GM10266 (cell line): ENCODE measurements around the gene BBS10.
"Not testable (repeated sequence)": the region's sequence is repeated elsewhere in the genome, so short reads cannot be mapped to it uniquely, and the experiment has no call there.

Experiments
- DNase-seq: peaks from one replicate; pipeline ENCODE4 v3.0.0; 2012; ENCODE audit errors: extremely low spot score
- TF ChIP-seq, protein P1 (sequence below): IDR thresholded peaks from 2 replicates; pipeline ENCODE4 v1.5.1; 2012; ENCODE audit warnings: mild to moderate bottlenecking, low read depth; ENCODE audit not compliant: control insufficient read depth, insufficient read depth; ENCODE audit errors: missing control alignments

The BBS10 gene

DNA sequence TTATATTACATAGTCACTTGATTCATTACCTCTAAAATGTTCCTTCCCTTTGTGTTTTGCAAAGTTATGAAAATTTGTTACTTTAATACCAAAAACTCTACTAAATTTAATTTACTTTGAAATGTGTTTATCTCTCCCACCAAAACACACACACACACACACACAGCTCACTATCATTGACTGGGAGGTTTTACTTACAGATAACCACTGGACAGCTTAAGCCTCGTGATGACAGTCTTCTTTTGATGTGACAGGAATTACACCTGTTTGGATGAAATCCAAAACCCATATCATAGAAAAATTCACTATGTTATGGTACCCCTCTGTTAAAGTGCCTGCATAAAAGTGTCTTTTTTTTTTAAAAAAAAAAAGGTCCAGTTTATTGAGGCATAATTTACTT is 15.6 kb downstream of the BBS10 start:
- no peak for DNase-seq
- TF ChIP-seq, protein P1, sequence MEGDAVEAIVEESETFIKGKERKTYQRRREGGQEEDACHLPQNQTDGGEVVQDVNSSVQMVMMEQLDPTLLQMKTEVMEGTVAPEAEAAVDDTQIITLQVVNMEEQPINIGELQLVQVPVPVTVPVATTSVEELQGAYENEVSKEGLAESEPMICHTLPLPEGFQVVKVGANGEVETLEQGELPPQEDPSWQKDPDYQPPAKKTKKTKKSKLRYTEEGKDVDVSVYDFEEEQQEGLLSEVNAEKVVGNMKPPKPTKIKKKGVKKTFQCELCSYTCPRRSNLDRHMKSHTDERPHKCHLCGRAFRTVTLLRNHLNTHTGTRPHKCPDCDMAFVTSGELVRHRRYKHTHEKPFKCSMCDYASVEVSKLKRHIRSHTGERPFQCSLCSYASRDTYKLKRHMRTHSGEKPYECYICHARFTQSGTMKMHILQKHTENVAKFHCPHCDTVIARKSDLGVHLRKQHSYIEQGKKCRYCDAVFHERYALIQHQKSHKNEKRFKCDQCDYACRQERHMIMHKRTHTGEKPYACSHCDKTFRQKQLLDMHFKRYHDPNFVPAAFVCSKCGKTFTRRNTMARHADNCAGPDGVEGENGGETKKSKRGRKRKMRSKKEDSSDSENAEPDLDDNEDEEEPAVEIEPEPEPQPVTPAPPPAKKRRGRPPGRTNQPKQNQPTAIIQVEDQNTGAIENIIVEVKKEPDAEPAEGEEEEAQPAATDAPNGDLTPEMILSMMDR = no peak

DNA sequence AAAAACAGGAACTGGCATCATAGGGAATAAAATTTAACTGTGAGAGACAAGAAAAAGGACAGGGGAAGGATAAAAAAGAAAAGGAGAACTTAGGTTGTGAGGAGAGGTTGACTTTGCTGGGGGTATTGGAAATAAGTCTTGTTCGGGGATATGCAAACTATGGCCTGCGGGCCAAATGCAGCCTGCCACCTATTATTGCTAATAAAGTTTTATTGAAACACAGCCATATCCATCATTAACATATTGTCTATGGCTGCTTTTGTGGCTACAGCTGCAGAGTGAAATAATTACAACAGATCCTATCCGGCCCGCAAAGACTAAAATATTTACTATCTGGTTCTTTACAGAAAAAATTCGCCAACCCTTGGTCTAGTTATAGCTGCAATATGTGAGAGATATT is 18.6 kb downstream of the BBS10 start:
- DNase-seq = no peak
- TF ChIP-seq, protein P1 = no peak

DNA sequence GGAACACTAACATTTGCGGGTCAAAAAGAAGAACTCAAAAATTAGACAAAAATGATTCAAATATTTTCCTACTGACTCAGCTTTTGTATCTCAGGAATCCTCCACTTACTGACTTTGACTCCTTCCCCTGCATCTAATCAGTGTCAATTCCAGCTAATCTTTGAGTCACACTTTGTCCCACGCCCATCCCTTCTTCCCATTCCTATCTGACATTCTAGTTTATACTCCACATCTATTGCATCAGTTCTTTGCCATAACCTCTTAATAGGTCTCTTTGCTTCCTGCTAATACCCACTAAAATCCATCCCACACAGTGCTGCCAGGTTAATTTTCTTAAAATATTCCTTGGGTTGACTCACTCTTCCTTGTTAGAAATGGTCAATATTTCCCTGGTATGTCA is 19.1 kb downstream of the BBS10 start:
- TF ChIP-seq, protein P1 = no peak
- DNase-seq = no peak

DNA sequence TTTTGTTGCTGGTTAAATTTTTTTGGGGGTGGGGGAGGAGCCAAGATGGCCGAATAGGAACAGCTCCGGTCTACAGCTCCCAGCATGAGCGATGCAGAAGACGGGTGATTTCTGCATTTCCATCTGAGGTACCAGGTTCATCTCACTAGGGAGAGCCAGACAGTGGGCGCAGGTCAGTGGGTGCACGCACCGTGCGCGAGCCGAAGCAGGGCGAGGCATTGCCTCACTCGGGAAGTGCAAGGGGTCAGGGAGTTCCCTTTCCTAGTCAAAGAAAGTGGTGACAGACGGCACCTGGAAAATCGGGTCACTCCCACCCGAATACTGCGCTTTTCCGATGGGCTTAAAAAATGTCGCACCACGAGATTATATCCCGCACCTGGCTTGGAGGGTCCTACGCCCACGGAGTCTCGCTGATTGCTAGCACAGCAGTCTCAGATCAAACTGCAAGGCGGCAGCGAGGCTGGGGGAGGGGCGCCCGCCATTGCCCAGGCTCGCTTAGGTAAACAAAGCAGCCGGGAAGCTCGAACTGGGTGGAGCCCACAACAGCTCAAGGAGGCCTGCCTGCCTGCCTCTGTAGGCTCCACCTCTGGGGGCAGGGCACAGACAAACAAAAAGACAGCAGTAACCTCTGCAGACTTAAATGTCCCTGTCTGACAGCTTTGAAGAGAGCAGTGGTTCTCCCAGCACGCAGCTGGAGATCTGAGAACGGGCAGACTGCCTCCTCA is 28.5 kb downstream of the BBS10 start:
- DNase-seq = not testable (repeated sequence)

DNA sequence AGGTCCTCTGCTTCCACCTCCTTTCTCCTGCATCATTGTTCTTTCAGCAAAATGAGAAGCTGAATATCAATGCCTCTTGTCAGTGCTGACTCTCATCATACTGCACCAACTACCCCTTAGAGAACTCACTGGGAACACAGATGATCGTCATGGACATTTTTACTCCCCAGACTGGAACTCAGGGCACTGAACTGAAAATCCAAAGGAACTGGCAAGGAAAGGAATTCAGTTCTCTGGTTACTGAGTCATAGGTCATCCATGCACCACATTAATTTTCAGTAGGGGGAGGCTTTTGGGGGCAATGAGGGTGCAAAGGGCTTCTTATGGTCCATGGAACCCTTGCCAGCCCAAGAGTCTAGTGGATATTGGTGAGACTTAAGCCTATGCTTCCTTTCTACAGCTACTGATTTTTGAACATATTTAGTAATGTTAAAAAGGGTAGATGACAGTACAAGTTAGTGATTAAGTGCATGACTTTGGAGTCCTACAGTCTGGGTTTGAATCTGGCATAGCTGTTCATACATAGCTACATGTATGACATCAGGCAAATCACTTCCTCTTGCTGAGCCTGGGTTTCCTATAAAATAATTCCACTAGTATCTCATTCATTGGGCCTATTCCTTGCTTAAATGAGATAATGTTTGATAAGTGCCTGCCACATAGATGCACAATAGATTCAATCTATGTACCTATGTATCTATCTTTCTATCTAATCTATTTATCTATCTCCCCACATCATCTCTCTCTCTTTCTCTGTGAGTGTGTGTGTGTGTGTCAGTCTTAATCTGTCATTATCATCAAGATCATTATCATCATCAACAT is 29.2 kb downstream of the BBS10 start:
- DNase-seq = no peak
- TF ChIP-seq, protein P1 = no peak

DNA sequence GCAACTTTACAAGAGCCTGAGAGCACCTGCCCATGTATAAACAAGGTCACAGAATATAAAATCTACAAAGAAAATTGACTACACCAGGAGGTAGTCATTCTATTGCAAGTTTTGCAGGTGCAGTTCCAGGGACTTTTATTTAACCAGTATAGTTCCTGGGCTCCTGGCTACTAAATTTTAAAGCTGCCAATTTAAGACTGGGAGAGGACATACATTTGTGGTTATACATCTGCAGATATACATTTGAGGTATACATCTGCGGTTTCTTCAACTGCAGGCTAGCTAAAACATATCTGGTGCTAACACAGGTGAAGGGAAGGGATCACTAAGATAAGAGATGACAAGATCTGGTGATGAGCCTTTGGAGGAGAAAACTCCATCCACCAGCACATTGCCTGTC is 30.2 kb downstream of the BBS10 start:
- TF ChIP-seq, protein P1 = no peak
- no peak for DNase-seq

DNA sequence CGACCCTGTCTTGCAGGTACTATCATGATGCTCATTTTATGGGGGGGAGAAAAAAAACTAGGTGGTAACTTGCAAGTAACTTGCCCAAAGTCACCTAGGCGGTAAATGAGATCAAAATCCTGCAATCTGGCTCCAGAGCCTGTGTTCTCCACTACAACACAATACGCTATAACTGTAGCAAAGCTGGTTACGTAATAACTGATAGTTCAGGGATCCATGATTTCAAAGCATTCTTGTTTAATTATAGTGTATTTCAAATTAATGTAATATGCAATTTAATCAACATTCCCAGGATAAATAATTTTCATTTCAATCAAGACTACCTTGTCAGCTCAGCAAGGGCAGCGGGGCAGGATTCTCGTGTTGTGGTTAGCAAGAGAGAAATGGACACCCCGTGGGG is 31.7 kb downstream of the BBS10 start:
- DNase-seq = no peak
- TF ChIP-seq, protein P1 = no peak
